HepG2 (cell line): Measurements from ENCODE around the gene CCDC191. TPM values are rescaled to one million over a fixed set of nuclear protein-coding genes. Genes with fewer than 3 reads are reported as not detected.

Source experiments
- BCL6 ChIP-seq: IDR thresholded peaks from 2 replicates; pipeline ENCODE4 v1.6.1; 2016; ENCODE audit warnings: missing genetic modification reagents, missing compliant biosample characterization
- GATAD2A ChIP-seq: IDR thresholded peaks from 2 replicates; pipeline ENCODE4 v1.6.1; 2016
- KAT2B ChIP-seq: fragments of 150-350 bp; IDR thresholded peaks from 2 replicates; pipeline ENCODE4 v1.6.1; 2014; ENCODE audit warnings: low read depth, low read length, borderline replicate concordance
- MIXL1 ChIP-seq: IDR thresholded peaks from 2 replicates; pipeline ENCODE4 v1.6.1; 2016
- RBAK ChIP-seq: sonication (generic); formaldehyde crosslinking; IDR thresholded peaks from 2 replicates; pipeline ENCODE4 v1.5.1; 2020; ENCODE audit warnings: mild to moderate bottlenecking, missing genetic modification reagents
- TP53 ChIP-seq: sonication (generic); formaldehyde crosslinking; conservative IDR thresholded peaks from 2 replicates; pipeline ENCODE4 v1.4.0; 2020; ENCODE audit warnings: missing genetic modification reagents
- ZNF878 ChIP-seq: sonication (generic); formaldehyde crosslinking; IDR thresholded peaks from 2 replicates; pipeline ENCODE4 v1.8.1; 2023; ENCODE audit warnings: mild to moderate bottlenecking, missing genetic modification reagents, moderate library complexity
- ZSCAN20 ChIP-seq: sonication (generic); formaldehyde crosslinking; IDR thresholded peaks from 2 replicates; pipeline ENCODE4 v1.4.0; 2020; ENCODE audit warnings: missing genetic modification reagents, mild to moderate bottlenecking, borderline replicate concordance
- polyA plus RNA-seq, 8 experiments: library from polyadenylated mRNA; depleted of rRNA in 3 of 8; stranded (reverse) in 7 of 8; unstranded in 1 of 8; fragments of >200 nt; fragmentation: Illumina TruSeq in 4 of 8; extraction: Trizol in 4 of 8; gene quantifications; 2 replicates each; pipeline versions ENCODE4 v1.2.1 to v1.2.3, GENCODE V29; 2011 to 2016; ENCODE audit warnings: low read depth in 4 of 8, missing spikeins in 1 of 8, mixed read lengths in 1 of 8; ENCODE audit not compliant: insufficient read depth in 1 of 8
- total RNA-seq, 5 experiments: library from RNA; depleted of rRNA; stranded (reverse); fragments of >200 nt; fragmentation: Illumina TruSeq; extraction: Trizol; gene quantifications; 2 replicates each; pipeline ENCODE4 v1.2.3, GENCODE V29; 2016; ENCODE audit warnings: low read depth in 1 of 5
- TF ChIP-seq, protein P1 (sequence below): sonication (generic); formaldehyde crosslinking; IDR thresholded peaks from 2 replicates; pipeline ENCODE4 v1.5.0; 2020; ENCODE audit warnings: missing genetic modification reagents, mild to moderate bottlenecking, borderline replicate concordance
- TF ChIP-seq, protein P2 (sequence below): sonication (generic); formaldehyde crosslinking; IDR thresholded peaks from 2 replicates; pipeline ENCODE4 v1.4.0; 2020; ENCODE audit warnings: missing genetic modification reagents
- TF ChIP-seq, protein P3 (sequence below): IDR thresholded peaks from 2 replicates; pipeline ENCODE4 v1.6.1; 2016; ENCODE audit warnings: mild to moderate bottlenecking, missing biosample characterization, missing genetic modification reagents
- TF ChIP-seq, protein P4 (sequence below): sonication (generic); formaldehyde crosslinking; conservative IDR thresholded peaks from 2 replicates; pipeline ENCODE4 v1.4.0; 2020; ENCODE audit warnings: missing genetic modification reagents
- TF ChIP-seq, protein P5 (sequence below): sonication (generic); formaldehyde crosslinking; IDR thresholded peaks from 2 replicates; pipeline ENCODE4 v1.8.0; 2022; ENCODE audit warnings: mild to moderate bottlenecking, missing genetic modification reagents; ENCODE audit not compliant: insufficient replicate concordance
- TF ChIP-seq, protein P6 (sequence below): sonication (generic); formaldehyde crosslinking; IDR thresholded peaks from 2 replicates; pipeline ENCODE4 v1.5.0; 2020; ENCODE audit warnings: mild to moderate bottlenecking, missing genetic modification reagents
- TF ChIP-seq, protein P7 (sequence below): sonication (generic); formaldehyde crosslinking; IDR thresholded peaks from 2 replicates; pipeline ENCODE4 v1.9.0; 2021; ENCODE audit warnings: missing genetic modification reagents, borderline replicate concordance
- TF ChIP-seq, protein P8 (sequence below): sonication (generic); formaldehyde crosslinking; IDR thresholded peaks from 2 replicates; pipeline ENCODE4 v1.5.0; 2020; ENCODE audit warnings: missing genetic modification reagents

CCDC191 gene
- total and polyA plus RNA-seq, 2 of the 13 experiments (the other 11 are each of a cell fraction or from before 2014, with no cell fraction given) = 0.91 to 1.4 TPM

DNA sequence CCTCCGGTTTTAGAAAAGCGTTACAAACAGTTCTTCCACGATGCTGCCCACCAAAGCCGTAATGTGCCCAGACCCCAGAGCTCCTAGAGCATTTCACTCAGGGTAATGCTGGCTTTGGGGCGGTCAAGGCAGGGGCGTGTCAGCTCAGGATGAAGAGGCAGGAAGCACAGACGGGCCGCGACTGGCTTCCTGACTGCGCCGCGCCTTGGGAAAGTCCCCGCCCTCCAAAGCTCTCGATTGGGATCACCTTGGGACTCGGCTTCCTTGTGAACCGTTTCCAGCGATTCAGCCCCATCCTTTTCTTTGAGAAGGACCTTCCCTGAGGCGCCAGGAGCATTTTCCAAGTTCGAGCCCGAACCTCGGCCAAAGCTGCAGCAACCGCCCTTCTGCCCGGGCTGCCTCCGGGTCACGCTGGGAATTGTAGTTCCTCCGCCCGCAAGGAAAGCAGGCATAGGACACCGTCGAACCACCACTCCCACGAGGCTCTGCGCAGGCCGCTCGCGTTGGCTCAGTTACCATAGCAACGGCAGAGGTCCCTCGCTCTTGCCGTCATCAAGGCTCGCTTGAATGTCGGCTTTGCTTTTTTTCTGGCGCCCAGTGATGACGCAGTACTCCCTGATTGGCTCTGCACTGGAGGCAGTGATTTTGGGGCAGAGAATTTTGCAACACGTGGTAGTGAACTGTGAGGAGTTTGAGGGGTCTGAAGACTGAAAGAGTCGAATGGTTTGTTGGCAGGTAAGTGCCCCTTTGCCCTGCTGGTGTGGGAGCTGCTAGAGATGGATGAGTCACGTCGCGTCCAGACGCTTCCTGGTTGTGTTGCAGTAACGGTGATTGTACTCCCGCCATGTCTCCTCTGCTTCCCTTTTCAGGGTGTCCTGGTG, at the start of gene CCDC191, which contains the start of gene QTRT2 (continued):
- TF ChIP-seq, protein P1, sequence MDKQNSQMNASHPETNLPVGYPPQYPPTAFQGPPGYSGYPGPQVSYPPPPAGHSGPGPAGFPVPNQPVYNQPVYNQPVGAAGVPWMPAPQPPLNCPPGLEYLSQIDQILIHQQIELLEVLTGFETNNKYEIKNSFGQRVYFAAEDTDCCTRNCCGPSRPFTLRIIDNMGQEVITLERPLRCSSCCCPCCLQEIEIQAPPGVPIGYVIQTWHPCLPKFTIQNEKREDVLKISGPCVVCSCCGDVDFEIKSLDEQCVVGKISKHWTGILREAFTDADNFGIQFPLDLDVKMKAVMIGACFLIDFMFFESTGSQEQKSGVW (CRISPR knock-in tag) = no peak
- TF ChIP-seq, protein P2, sequence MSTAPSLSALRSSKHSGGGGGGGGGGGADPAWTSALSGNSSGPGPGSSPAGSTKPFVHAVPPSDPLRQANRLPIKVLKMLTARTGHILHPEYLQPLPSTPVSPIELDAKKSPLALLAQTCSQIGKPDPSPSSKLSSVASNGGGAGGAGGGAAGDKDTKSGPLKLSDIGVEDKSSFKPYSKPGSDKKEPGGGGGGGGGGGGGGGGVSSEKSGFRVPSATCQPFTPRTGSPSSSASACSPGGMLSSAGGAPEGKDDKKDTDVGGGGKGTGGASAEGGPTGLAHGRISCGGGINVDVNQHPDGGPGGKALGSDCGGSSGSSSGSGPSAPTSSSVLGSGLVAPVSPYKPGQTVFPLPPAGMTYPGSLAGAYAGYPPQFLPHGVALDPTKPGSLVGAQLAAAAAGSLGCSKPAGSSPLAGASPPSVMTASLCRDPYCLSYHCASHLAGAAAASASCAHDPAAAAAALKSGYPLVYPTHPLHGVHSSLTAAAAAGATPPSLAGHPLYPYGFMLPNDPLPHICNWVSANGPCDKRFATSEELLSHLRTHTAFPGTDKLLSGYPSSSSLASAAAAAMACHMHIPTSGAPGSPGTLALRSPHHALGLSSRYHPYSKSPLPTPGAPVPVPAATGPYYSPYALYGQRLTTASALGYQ (CRISPR knock-in tag) = 0 out of 2 replicates have a peak, but pooled peaks have one; percentile 60
- TF ChIP-seq, protein P3, sequence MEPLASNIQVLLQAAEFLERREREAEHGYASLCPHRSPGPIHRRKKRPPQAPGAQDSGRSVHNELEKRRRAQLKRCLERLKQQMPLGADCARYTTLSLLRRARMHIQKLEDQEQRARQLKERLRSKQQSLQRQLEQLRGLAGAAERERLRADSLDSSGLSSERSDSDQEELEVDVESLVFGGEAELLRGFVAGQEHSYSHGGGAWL (CRISPR knock-in tag) = no peak; the same call in 1 of the 2 replicates
- TF ChIP-seq, protein P4, sequence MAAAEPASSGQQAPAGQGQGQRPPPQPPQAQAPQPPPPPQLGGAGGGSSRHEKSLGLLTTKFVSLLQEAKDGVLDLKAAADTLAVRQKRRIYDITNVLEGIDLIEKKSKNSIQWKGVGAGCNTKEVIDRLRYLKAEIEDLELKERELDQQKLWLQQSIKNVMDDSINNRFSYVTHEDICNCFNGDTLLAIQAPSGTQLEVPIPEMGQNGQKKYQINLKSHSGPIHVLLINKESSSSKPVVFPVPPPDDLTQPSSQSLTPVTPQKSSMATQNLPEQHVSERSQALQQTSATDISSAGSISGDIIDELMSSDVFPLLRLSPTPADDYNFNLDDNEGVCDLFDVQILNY = no peak
- TF ChIP-seq ZNF878 (CRISPR knock-in tag) (no peak; the same call in 1 of the 2 replicates), TP53 (CRISPR knock-in tag) (no peak), GATAD2A (CRISPR knock-in tag) (peak; percentile 50), MIXL1 (CRISPR knock-in tag) (peak; percentile 49; the same call in 1 of the 2 replicates), KAT2B (no peak), BCL6 (CRISPR knock-in tag) (no peak; the same call in 1 of the 2 replicates), RBAK (CRISPR knock-in tag) (no peak), ZSCAN20 (CRISPR knock-in tag) (peak; percentile 62; the same call in 1 of the 2 replicates)
- TF ChIP-seq, protein P5, sequence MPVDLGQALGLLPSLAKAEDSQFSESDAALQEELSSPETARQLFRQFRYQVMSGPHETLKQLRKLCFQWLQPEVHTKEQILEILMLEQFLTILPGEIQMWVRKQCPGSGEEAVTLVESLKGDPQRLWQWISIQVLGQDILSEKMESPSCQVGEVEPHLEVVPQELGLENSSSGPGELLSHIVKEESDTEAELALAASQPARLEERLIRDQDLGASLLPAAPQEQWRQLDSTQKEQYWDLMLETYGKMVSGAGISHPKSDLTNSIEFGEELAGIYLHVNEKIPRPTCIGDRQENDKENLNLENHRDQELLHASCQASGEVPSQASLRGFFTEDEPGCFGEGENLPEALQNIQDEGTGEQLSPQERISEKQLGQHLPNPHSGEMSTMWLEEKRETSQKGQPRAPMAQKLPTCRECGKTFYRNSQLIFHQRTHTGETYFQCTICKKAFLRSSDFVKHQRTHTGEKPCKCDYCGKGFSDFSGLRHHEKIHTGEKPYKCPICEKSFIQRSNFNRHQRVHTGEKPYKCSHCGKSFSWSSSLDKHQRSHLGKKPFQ = no peak
- TF ChIP-seq, protein P6, sequence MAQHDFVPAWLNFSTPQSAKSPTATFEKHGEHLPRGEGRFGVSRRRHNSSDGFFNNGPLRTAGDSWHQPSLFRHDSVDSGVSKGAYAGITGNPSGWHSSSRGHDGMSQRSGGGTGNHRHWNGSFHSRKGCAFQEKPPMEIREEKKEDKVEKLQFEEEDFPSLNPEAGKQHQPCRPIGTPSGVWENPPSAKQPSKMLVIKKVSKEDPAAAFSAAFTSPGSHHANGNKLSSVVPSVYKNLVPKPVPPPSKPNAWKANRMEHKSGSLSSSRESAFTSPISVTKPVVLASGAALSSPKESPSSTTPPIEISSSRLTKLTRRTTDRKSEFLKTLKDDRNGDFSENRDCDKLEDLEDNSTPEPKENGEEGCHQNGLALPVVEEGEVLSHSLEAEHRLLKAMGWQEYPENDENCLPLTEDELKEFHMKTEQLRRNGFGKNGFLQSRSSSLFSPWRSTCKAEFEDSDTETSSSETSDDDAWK (CRISPR knock-in tag) = no peak
- TF ChIP-seq, protein P7, sequence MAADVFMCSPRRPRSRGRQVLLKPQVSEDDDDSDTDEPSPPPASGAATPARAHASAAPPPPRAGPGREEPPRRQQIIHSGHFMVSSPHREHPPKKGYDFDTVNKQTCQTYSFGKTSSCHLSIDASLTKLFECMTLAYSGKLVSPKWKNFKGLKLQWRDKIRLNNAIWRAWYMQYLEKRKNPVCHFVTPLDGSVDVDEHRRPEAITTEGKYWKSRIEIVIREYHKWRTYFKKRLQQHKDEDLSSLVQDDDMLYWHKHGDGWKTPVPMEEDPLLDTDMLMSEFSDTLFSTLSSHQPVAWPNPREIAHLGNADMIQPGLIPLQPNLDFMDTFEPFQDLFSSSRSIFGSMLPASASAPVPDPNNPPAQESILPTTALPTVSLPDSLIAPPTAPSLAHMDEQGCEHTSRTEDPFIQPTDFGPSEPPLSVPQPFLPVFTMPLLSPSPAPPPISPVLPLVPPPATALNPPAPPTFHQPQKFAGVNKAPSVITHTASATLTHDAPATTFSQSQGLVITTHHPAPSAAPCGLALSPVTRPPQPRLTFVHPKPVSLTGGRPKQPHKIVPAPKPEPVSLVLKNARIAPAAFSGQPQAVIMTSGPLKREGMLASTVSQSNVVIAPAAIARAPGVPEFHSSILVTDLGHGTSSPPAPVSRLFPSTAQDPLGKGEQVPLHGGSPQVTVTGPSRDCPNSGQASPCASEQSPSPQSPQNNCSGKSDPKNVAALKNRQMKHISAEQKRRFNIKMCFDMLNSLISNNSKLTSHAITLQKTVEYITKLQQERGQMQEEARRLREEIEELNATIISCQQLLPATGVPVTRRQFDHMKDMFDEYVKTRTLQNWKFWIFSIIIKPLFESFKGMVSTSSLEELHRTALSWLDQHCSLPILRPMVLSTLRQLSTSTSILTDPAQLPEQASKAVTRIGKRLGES (CRISPR knock-in tag) = no peak
- TF ChIP-seq, protein P8, sequence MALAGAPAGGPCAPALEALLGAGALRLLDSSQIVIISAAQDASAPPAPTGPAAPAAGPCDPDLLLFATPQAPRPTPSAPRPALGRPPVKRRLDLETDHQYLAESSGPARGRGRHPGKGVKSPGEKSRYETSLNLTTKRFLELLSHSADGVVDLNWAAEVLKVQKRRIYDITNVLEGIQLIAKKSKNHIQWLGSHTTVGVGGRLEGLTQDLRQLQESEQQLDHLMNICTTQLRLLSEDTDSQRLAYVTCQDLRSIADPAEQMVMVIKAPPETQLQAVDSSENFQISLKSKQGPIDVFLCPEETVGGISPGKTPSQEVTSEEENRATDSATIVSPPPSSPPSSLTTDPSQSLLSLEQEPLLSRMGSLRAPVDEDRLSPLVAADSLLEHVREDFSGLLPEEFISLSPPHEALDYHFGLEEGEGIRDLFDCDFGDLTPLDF (CRISPR knock-in tag) = peak; percentile 60; the same call in 1 of the 2 replicates
